Chondrocyte (in vitro differentiated cells): ENCODE results near the gene MMP24. TPM values are rescaled to one million over a fixed set of nuclear protein-coding genes. Genes with fewer than 3 reads are reported as not detected.
"Not testable (repeated sequence)": the region's sequence is repeated elsewhere in the genome, so short reads cannot be mapped to it uniquely, and the experiment has no call there.

Experiments used
- DNase-seq: peaks from one replicate; pipeline ENCODE4 v3.0.0; 2021; ENCODE audit warnings: mixed read lengths, low spot score
- H3K27ac Mint-ChIP-seq: one replicate; pipeline ENCODE4 v1.8.0; 2021; ENCODE audit warnings: mild to moderate bottlenecking, moderate library complexity, mixed read lengths; ENCODE audit not compliant: unreplicated experiment
- H3K27me3 Mint-ChIP-seq: 2 replicates; pipeline ENCODE4 v1.8.0; 2021; ENCODE audit warnings: low read depth, mixed read lengths
- H3K36me3 Mint-ChIP-seq: 2 replicates; pipeline ENCODE4 v1.8.0; 2021; ENCODE audit warnings: low read depth, mixed read lengths
- H3K4me1 Mint-ChIP-seq: 2 replicates; pipeline ENCODE4 v1.8.0; 2021; ENCODE audit warnings: low read depth, mild to moderate bottlenecking, mixed read lengths
- H3K4me3 Mint-ChIP-seq: one replicate; pipeline ENCODE4 v1.8.0; 2021; ENCODE audit warnings: mild to moderate bottlenecking, moderate library complexity, mixed read lengths; ENCODE audit not compliant: unreplicated experiment
- H3K9me3 Mint-ChIP-seq: 2 replicates; pipeline ENCODE4 v1.8.0; 2021; ENCODE audit warnings: low read depth, mixed read lengths
- CTCF ChIP-seq: fragments of 200-600 bp; sonication (generic); IDR thresholded peaks from 2 replicates; pipeline ENCODE4 v1.5.0; 2021; ENCODE audit warnings: antibody characterized with exemption, mild to moderate bottlenecking, moderate library complexity
- total RNA-seq: library from RNA; stranded (reverse); gene quantifications from 3 replicates; pipeline ENCODE4 v1.2.1, GENCODE V29; 2021

MMP24 gene
- total RNA-seq, 1 donor from 2014 or later = 2.4 TPM

GRCh38 chr20:35254448-35254999, 28.0 kb downstream of the MMP24 start:
- no peak for TF ChIP-seq CTCF
- DNase-seq = no peak
- Mint-ChIP-seq H3K9me3 (no peaks in the 10 kb centered on the region), H3K4me1 (peaks cover 14% of the 10 kb centered on the region), H3K27ac (no peak overlapping the region), H3K27me3 (no peaks in the 10 kb centered on the region), H3K4me3 (no peak overlapping the region), H3K36me3 (peaks cover 5% of the 10 kb centered on the region)

GRCh38 chr20:35257175-35257909, 30.9 kb downstream of the MMP24 start:
- no peaks in the 10 kb centered on the region for H3K27me3 Mint-ChIP-seq
- no peaks in the 10 kb centered on the region for H3K9me3 Mint-ChIP-seq
- H3K36me3 Mint-ChIP-seq = peaks cover 5% of the 10 kb centered on the region
- peaks cover 14% of the 10 kb centered on the region for H3K4me1 Mint-ChIP-seq
- H3K4me3 Mint-ChIP-seq = no peak overlapping the region
- DNase-seq = peak; percentile 14
- no peak for TF ChIP-seq CTCF
- peak overlapping the region; percentile 67 for H3K27ac Mint-ChIP-seq

- no peaks in the 10 kb centered on the region for H3K9me3 Mint-ChIP-seq
- TF ChIP-seq CTCF = no peak
- H3K4me3 Mint-ChIP-seq = no peak overlapping the region
- H3K27me3 Mint-ChIP-seq = no peaks in the 10 kb centered on the region
- no peak for DNase-seq
- peaks cover 29% of the 10 kb centered on the region for H3K4me1 Mint-ChIP-seq
- H3K27ac Mint-ChIP-seq = no peak overlapping the region
- H3K36me3 Mint-ChIP-seq = peaks cover 2% of the 10 kb centered on the region
These were observed 33.9 kb downstream of the MMP24 start for GRCh38 chr20:35260426-35260825.

- DNase-seq, H3K36me3 Mint-ChIP-seq, H3K27me3 Mint-ChIP-seq, H3K9me3 Mint-ChIP-seq, H3K27ac Mint-ChIP-seq, H3K4me3 Mint-ChIP-seq: not testable (repeated sequence)
- peaks cover 26% of the 10 kb centered on the region for H3K4me1 Mint-ChIP-seq
These were observed 35.8 kb downstream of the MMP24 start for GRCh38 chr20:35262321-35262720.

GRCh38 chr20:35262731-35263531, 36.4 kb downstream of the MMP24 start:
- peak; percentile 25 for TF ChIP-seq CTCF
- peaks cover 20% of the 10 kb centered on the region for H3K4me1 Mint-ChIP-seq
- H3K36me3 Mint-ChIP-seq, H3K9me3 Mint-ChIP-seq, H3K27me3 Mint-ChIP-seq, DNase-seq: not testable (repeated sequence)
- peak overlapping the region; percentile 94 for H3K27ac Mint-ChIP-seq
- H3K4me3 Mint-ChIP-seq = peak overlapping the region; percentile 40
